ENCODE data around the gene MTHFD2.

DNA sequence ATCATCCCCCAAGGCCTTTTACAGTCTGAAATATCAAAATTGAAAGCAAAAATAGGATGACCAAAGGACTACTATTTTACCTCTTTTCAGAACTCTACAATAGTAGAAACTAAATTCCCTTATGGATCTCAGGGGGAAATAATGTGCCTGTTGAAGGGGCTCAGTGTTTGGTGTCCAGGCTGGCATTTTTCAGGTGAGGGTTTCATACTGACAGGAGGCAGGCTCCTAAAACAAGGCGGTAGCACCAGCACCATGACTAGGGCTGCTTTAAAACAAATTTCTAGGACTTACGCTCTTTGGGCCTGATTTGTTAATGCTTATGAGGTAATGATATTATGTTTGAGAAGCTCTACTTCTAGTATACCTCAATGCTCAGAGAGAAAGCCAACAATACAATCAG, 45.5 kb upstream of the MTHFD2 start:
- TF ChIP-seq CTCF (IDR thresholded peaks at IDR 0.05): no peak
- TF ChIP-seq POLR2A (IDR thresholded peaks at IDR 0.05): no peak
